Fibroblast of lung (primary cell): ENCODE data around the gene UBXN10.

Experiments
- EZH2 ChIP-seq: IDR thresholded peaks from 2 replicates; pipeline ENCODE4 v1.5.1; 2012; ENCODE audit warnings: low read length, control low read depth, mild to moderate bottlenecking; ENCODE audit errors: missing control alignments
- TF ChIP-seq, protein P1 (sequence below), 2 donors: IDR thresholded peaks in 1 of 2; conservative IDR thresholded peaks in 1 of 2; 1 replicate in 1 of 2; 2 replicates in 1 of 2; pipeline ENCODE4 v1.5.1; 2011 to 2012; ENCODE audit warnings: low read length in 2 of 2, control low read depth in 1 of 2, inconsistent platforms in 1 of 2, low read depth in 1 of 2, mild to moderate bottlenecking in 1 of 2

GRCh38 chr1:20242890-20243479 is 57.1 kb downstream of the UBXN10 start:
- no peak for TF ChIP-seq EZH2
- TF ChIP-seq, protein P1, sequence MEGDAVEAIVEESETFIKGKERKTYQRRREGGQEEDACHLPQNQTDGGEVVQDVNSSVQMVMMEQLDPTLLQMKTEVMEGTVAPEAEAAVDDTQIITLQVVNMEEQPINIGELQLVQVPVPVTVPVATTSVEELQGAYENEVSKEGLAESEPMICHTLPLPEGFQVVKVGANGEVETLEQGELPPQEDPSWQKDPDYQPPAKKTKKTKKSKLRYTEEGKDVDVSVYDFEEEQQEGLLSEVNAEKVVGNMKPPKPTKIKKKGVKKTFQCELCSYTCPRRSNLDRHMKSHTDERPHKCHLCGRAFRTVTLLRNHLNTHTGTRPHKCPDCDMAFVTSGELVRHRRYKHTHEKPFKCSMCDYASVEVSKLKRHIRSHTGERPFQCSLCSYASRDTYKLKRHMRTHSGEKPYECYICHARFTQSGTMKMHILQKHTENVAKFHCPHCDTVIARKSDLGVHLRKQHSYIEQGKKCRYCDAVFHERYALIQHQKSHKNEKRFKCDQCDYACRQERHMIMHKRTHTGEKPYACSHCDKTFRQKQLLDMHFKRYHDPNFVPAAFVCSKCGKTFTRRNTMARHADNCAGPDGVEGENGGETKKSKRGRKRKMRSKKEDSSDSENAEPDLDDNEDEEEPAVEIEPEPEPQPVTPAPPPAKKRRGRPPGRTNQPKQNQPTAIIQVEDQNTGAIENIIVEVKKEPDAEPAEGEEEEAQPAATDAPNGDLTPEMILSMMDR (conservative IDR thresholded peaks at IDR 0.05 in 1 of 2, IDR thresholded peaks at IDR 0.05 in 1 of 2; ENCODE audit: low read depth in 1 of 2, low read length in 2 of 2), result no peak
